Neural progenitor cell (in vitro differentiated cells): ENCODE measurements around the gene PPP1R14B. TPM values are rescaled to one million over a fixed set of nuclear protein-coding genes. Genes with fewer than 3 reads are reported as not detected.

Experiments used
- DNase-seq: peaks from one replicate; pipeline ENCODE4 v3.0.0-alpha.2; 2016; ENCODE audit warnings: low spot score
- H2AFZ ChIP-seq: fragments of 200-600 bp; sonication (generic); replicated peaks from 2 replicates; pipeline ENCODE4 v1.6.1; 2016; ENCODE audit warnings: antibody characterized with exemption
- H3F3A ChIP-seq: fragments of 200-600 bp; sonication (generic); 2 replicates; pipeline ENCODE4 v1.6.1; 2016; ENCODE audit warnings: antibody characterized with exemption, low read depth
- H3K27ac ChIP-seq: fragments of 200-600 bp; sonication (generic); 2 replicates; pipeline ENCODE4 v1.5.1; 2016; ENCODE audit warnings: mild to moderate bottlenecking
- H3K27me3 ChIP-seq: fragments of 200-600 bp; sonication (generic); 2 replicates; pipeline ENCODE4 v1.6.1; 2016; ENCODE audit warnings: mild to moderate bottlenecking, moderate library complexity
- H3K36me3 ChIP-seq: fragments of 200-600 bp; sonication (generic); 2 replicates; pipeline ENCODE4 v1.5.1; 2016
- H3K4me1 ChIP-seq: fragments of 200-600 bp; sonication (generic); 2 replicates; pipeline ENCODE4 v1.6.1; 2016; ENCODE audit warnings: mixed run types
- H3K4me2 ChIP-seq: fragments of 200-600 bp; sonication (generic); 2 replicates; pipeline ENCODE4 v1.6.1; 2016
- H3K4me3 ChIP-seq: fragments of 200-600 bp; sonication (generic); 2 replicates; pipeline ENCODE4 v1.5.1; 2016
- H3K79me2 ChIP-seq: fragments of 200-600 bp; sonication (generic); 2 replicates; pipeline ENCODE4 v1.6.1; 2016; ENCODE audit warnings: low read depth
- H3K9ac ChIP-seq: fragments of 200-600 bp; sonication (generic); 2 replicates; pipeline ENCODE4 v1.6.1; 2016
- H3K9me3 ChIP-seq: fragments of 200-600 bp; sonication (generic); 2 replicates; pipeline ENCODE4 v1.5.1; 2016; ENCODE audit warnings: low read depth
- H4K20me1 ChIP-seq: fragments of 200-600 bp; sonication (generic); 2 replicates; pipeline ENCODE4 v1.6.1; 2016; ENCODE audit warnings: low read depth
- H3K27ac Mint-ChIP-seq: 3 replicates; pipeline ENCODE4 v1.8.0; 2021; ENCODE audit warnings: mixed read lengths
- H3K27me3 Mint-ChIP-seq: 2 replicates; pipeline ENCODE4 v1.8.0; 2022; ENCODE audit warnings: low read depth, mild to moderate bottlenecking, inconsistent platforms, moderate library complexity, mixed read lengths; ENCODE audit not compliant: insufficient read depth
- H3K36me3 Mint-ChIP-seq: 3 replicates; pipeline ENCODE4 v1.8.0; 2021; ENCODE audit warnings: mixed read lengths
- H3K4me1 Mint-ChIP-seq: 3 replicates; pipeline ENCODE4 v1.8.0; 2021; ENCODE audit warnings: mixed read lengths
- H3K4me3 Mint-ChIP-seq: 3 replicates; pipeline ENCODE4 v1.8.0; 2021; ENCODE audit warnings: mild to moderate bottlenecking, moderate library complexity, mixed read lengths
- H3K9me3 Mint-ChIP-seq: 3 replicates; pipeline ENCODE4 v1.8.0; 2020; ENCODE audit warnings: mixed read lengths
- EZH2 ChIP-seq: fragments of 200-600 bp; sonication (generic); IDR thresholded peaks from 2 replicates; pipeline ENCODE4 v1.6.1; 2017; ENCODE audit warnings: antibody characterized with exemption, mild to moderate bottlenecking, moderate library complexity
- EZH2phosphoT487 ChIP-seq: fragments of 200-600 bp; sonication (generic); IDR thresholded peaks from 2 replicates; pipeline ENCODE4 v1.6.1; 2017; ENCODE audit warnings: antibody characterized with exemption
- total RNA-seq: library from RNA; depleted of rRNA; stranded (reverse); fragments of >200 nt; gene quantifications from 2 replicates; pipeline ENCODE4 v1.2.3, GENCODE V29; 2015; ENCODE audit warnings: low replicate concordance
- TF ChIP-seq, protein P1 (sequence below): fragments of 200-600 bp; sonication (generic); IDR thresholded peaks from 2 replicates; pipeline ENCODE4 v1.5.1; 2017; ENCODE audit warnings: antibody characterized with exemption, mild to moderate bottlenecking

The PPP1R14B gene
- total RNA-seq, 1 donor from 2014 or later = 107 TPM

DNA sequence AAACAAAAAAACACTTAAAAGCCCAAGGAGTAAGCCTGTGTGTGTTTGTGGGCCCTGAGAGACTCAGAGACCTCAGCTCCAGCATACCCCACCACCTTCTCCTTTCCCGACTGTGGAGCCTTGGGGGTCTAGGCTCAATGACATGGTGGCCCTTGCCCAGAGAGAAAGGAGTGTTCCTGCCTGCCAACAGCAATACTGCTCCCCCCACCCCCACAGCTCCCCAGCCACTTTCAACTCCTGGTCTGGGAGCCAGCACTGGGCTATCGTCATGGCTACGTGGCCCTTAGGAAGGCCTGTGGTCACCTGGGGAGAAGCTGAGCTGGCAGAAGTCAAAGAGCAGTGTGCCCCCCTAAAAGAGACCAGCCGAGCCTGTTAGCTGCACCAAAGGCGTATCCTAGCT lies 2.6 kb downstream of the PPP1R14B start:
- Histone ChIP-seq H3K79me2 (peaks cover 25% of the 10 kb centered on the region), H3K4me1 (peaks cover 19% of the 10 kb centered on the region), H3K4me2 (no peak overlapping the region), H3K9me3 (no peaks in the 10 kb centered on the region), H3K4me3 (no peak overlapping the region), H4K20me1 (peaks cover 22% of the 10 kb centered on the region), H3K36me3 (no peaks in the 10 kb centered on the region), H3K27me3 (peaks cover 6% of the 10 kb centered on the region), H3K9ac (no peak overlapping the region), H3F3A (peaks cover 41% of the 10 kb centered on the region), H2AFZ (no peak overlapping the region), H3K27ac (no peak overlapping the region)
- Mint-ChIP-seq H3K27ac (no peak overlapping the region), H3K27me3 (peaks cover 12% of the 10 kb centered on the region), H3K9me3 (no peaks in the 10 kb centered on the region), H3K4me1 (peaks cover 39% of the 10 kb centered on the region), H3K36me3 (peaks cover 2% of the 10 kb centered on the region), H3K4me3 (peak overlapping the region; percentile 89)
- DNase-seq = no peak
- TF ChIP-seq EZH2 = no peak
- TF ChIP-seq EZH2phosphoT487 = no peak

- Mint-ChIP-seq H3K4me3 (peak overlapping the region; percentile 89), H3K9me3 (no peaks in the 10 kb centered on the region), H3K27me3 (peaks cover 8% of the 10 kb centered on the region), H3K27ac (no peak overlapping the region), H3K36me3 (peaks cover 2% of the 10 kb centered on the region), H3K4me1 (peaks cover 33% of the 10 kb centered on the region)
- DNase-seq = no peak
- Histone ChIP-seq H4K20me1 (peaks cover 22% of the 10 kb centered on the region), H3K27ac (no peak overlapping the region), H3K79me2 (peaks cover 25% of the 10 kb centered on the region), H3K9ac (no peak overlapping the region), H2AFZ (no peak overlapping the region), H3K9me3 (no peaks in the 10 kb centered on the region), H3K4me1 (peaks cover 16% of the 10 kb centered on the region), H3K36me3 (no peaks in the 10 kb centered on the region), H3F3A (peaks cover 34% of the 10 kb centered on the region), H3K27me3 (peaks cover 6% of the 10 kb centered on the region), H3K4me2 (no peak overlapping the region), H3K4me3 (no peak overlapping the region)
- TF ChIP-seq, protein P1, sequence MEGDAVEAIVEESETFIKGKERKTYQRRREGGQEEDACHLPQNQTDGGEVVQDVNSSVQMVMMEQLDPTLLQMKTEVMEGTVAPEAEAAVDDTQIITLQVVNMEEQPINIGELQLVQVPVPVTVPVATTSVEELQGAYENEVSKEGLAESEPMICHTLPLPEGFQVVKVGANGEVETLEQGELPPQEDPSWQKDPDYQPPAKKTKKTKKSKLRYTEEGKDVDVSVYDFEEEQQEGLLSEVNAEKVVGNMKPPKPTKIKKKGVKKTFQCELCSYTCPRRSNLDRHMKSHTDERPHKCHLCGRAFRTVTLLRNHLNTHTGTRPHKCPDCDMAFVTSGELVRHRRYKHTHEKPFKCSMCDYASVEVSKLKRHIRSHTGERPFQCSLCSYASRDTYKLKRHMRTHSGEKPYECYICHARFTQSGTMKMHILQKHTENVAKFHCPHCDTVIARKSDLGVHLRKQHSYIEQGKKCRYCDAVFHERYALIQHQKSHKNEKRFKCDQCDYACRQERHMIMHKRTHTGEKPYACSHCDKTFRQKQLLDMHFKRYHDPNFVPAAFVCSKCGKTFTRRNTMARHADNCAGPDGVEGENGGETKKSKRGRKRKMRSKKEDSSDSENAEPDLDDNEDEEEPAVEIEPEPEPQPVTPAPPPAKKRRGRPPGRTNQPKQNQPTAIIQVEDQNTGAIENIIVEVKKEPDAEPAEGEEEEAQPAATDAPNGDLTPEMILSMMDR = no peak
Measured at GRCh38 chr11:64243236-64243854, 3.4 kb downstream of the PPP1R14B start.

GRCh38 chr11:64241491-64242374 lies 5.0 kb downstream of the PPP1R14B start:
- H3K27ac ChIP-seq = no peak overlapping the region
- Mint-ChIP-seq H3K4me1 (peaks cover 23% of the 10 kb centered on the region), H3K9me3 (no peaks in the 10 kb centered on the region)

More at GRCh38 chr11:64241491-64242374, 5.0 kb downstream of the PPP1R14B start:
- DNase-seq = peak; percentile 69
- Histone ChIP-seq H3K9ac (peak overlapping the region; percentile 46), H2AFZ (peak overlapping the region; percentile 2), H3K4me2 (peak overlapping the region; percentile 81), H3K36me3 (no peaks in the 10 kb centered on the region), H3K4me1 (peaks cover 7% of the 10 kb centered on the region), H3K9me3 (no peaks in the 10 kb centered on the region), H3K79me2 (peaks cover 25% of the 10 kb centered on the region), H3K27me3 (no peaks in the 10 kb centered on the region), H3K4me3 (peak overlapping the region; percentile 84), H4K20me1 (peaks cover 22% of the 10 kb centered on the region), H3F3A (peaks cover 21% of the 10 kb centered on the region)
- Mint-ChIP-seq H3K27me3 (peaks cover 7% of the 10 kb centered on the region), H3K36me3 (peaks cover 2% of the 10 kb centered on the region), H3K27ac (peak overlapping the region; percentile 69), H3K4me3 (peak overlapping the region; percentile 89)
- TF ChIP-seq EZH2 = no peak
- TF ChIP-seq EZH2phosphoT487 = no peak
- TF ChIP-seq, protein P1 = peak; percentile 3
